ENCODE data around the gene SMYD3.

DNA sequence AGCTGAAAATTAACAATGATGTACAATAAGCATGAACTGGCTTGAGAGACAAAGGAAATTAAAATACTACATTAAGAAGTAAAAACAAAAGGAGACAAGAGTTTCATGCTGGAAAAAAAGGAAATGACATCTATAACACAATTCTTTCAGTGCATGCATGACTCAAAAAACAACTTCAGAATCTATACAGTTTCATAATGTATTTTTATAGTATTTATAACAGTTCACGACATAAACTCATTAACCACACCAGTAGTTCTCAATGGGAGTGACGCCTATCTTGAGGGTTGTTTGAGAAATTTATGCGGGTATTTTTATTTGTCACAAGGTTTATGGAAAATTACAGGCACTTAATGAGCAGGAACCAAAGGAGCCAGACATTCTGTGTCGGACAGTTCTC lies 168.5 kb downstream of the SMYD3 start:
- TF ChIP-seq POLR2A (IDR thresholded peaks at IDR 0.05; ENCODE audit: low read length) = no peak
- no peak for TF ChIP-seq GATA1 (IDR thresholded peaks at IDR 0.05; ENCODE audit: low read depth, low read length)
